HCT116 (cell line): ENCODE measurements around the gene LRRC4B. TPM values are rescaled to one million over a fixed set of nuclear protein-coding genes. Genes with fewer than 3 reads are reported as not detected.

ENCODE experiments used
- ATAC-seq: fragments of 200-7000 bp; cut with Tn5 transposase; 2 replicates; pipeline ENCODE4 v1.9.1; 2020; ENCODE audit warnings: mild to moderate bottlenecking, moderate library complexity
- BruUV-seq: library from RNA; stranded (reverse); fragments of 400-500 nt; replicated peaks from 2 replicates; lab custom pipeline; 2021; lab: Mats Ljungman, UMichigan
- CTCF ChIA-PET: fragments of 300-600 bp; sonication (Branson Sonifier 250); formaldehyde crosslinking; loops from one replicate; lab custom pipeline; 2021; ENCODE audit warnings: antibody characterized with exemption; lab: Charles Lee
- POLR2A ChIA-PET: fragments of 300-600, 350-600 bp; sonication (Branson Sonifier 250); formaldehyde crosslinking; loops from one replicate; lab custom pipeline; 2021; ENCODE audit warnings: antibody characterized with exemption; lab: Charles Lee
- RAD21 ChIA-PET, 2 experiments: fragments of 300-600 bp; sonication (Branson Sonifier 250); formaldehyde crosslinking; loops; one replicate each; lab custom pipeline; 2023; ENCODE audit warnings: low total read pairs in 2 of 2; ENCODE audit not compliant: uncharacterized antibody in 2 of 2, unreplicated experiment in 2 of 2, low non-redundant PET in 1 of 2; lab: Charles Lee
- DNase-seq: peaks from one replicate; pipeline ENCODE4 v3.0.0-alpha.2; 2010; ENCODE audit warnings: low read depth, low spot score
- H2AFZ ChIP-seq: fragments of 200-600 bp; shearing (Covaris generic), sonication (generic); 2 replicates; pipeline ENCODE4 v1.6.1; 2017; ENCODE audit warnings: low read depth, mixed run types, mixed read lengths, antibody characterized with exemption, low read length; ENCODE audit not compliant: poor library complexity, severe bottlenecking
- H3K27ac ChIP-seq: 2 replicates; pipeline ENCODE4 v1.5.1; 2012; ENCODE audit warnings: low read depth, low read length
- H3K27me3 ChIP-seq: fragments of 200-600 bp; sonication (generic); 2 replicates; pipeline ENCODE4 v1.6.1; 2016; ENCODE audit warnings: mixed run types, low read length, mixed read lengths; ENCODE audit not compliant: insufficient read depth
- H3K36me3 ChIP-seq, 2 experiments: fragments of 200-500 bp in 1 of 2; fragments of 200-600 bp in 1 of 2; sonication (Bioruptor generic) in 1 of 2; sonication (generic) in 1 of 2; 2 replicates each; pipeline versions ENCODE4 v1.5.1 to v1.6.1; 2014 to 2016; ENCODE audit warnings: low read length in 2 of 2, inconsistent platforms in 1 of 2, mixed read lengths in 1 of 2, mixed run types in 1 of 2; ENCODE audit not compliant: insufficient read depth in 2 of 2, control insufficient read depth in 1 of 2
- H3K4me1 ChIP-seq, 2 experiments: fragments of 200-600 bp in 1 of 2; sonication (generic) in 1 of 2; 2 replicates each; pipeline versions ENCODE4 v1.5.1 to v1.6.1; 2012 to 2017; ENCODE audit warnings: low read length in 2 of 2, inconsistent platforms in 1 of 2, mild to moderate bottlenecking in 1 of 2, mixed read lengths in 1 of 2, mixed run types in 1 of 2, moderate library complexity in 1 of 2; ENCODE audit not compliant: insufficient read depth in 2 of 2, control insufficient read depth in 1 of 2
- H3K4me2 ChIP-seq: fragments of 200-600 bp; sonication (generic); 2 replicates; pipeline ENCODE4 v1.6.1; 2017; ENCODE audit warnings: mixed run types, low read length, mixed read lengths
- H3K4me3 ChIP-seq, 2 experiments: fragments of 200-600 bp in 1 of 2; sonication (generic) in 1 of 2; replicated peaks in 1 of 2; 2 replicates each; pipeline ENCODE4 v1.5.1; 2011 to 2016; ENCODE audit warnings: low read length in 2 of 2, control low read depth in 1 of 2, low read depth in 1 of 2, mild to moderate bottlenecking in 1 of 2, mixed read lengths in 1 of 2, mixed run types in 1 of 2
- H3K79me2 ChIP-seq: fragments of 200-600 bp; sonication (generic); 2 replicates; pipeline ENCODE4 v1.6.1; 2017; ENCODE audit warnings: mild to moderate bottlenecking, mixed run types, low read length, moderate library complexity, mixed read lengths; ENCODE audit not compliant: insufficient read depth
- H3K9ac ChIP-seq: fragments of 200-600 bp; sonication (generic); 2 replicates; pipeline ENCODE4 v1.6.1; 2016; ENCODE audit warnings: low read length, mixed read lengths
- H3K9me2 ChIP-seq: fragments of 200-600 bp; sonication (generic), shearing (Covaris generic); 2 replicates; pipeline ENCODE4 v1.6.1; 2017; ENCODE audit warnings: mixed run types, mild to moderate bottlenecking, moderate library complexity; ENCODE audit not compliant: insufficient read depth
- H3K9me3 ChIP-seq, 2 experiments: fragments of 200-500 bp in 1 of 2; fragments of 200-600 bp in 1 of 2; sonication (Bioruptor generic) in 1 of 2; sonication (generic) in 1 of 2; 2 replicates each; pipeline ENCODE4 v1.6.1; 2014 to 2017; ENCODE audit warnings: low read length in 2 of 2, mixed read lengths in 2 of 2, inconsistent platforms in 1 of 2, low read depth in 1 of 2, mild to moderate bottlenecking in 1 of 2, mixed run types in 1 of 2, moderate library complexity in 1 of 2; ENCODE audit not compliant: control insufficient read depth in 1 of 2, insufficient read depth in 1 of 2
- H4K20me1 ChIP-seq: fragments of 200-600 bp; sonication (generic), shearing (Covaris generic); 2 replicates; pipeline ENCODE4 v1.6.1; 2017; ENCODE audit warnings: mixed run types, mild to moderate bottlenecking, moderate library complexity; ENCODE audit not compliant: insufficient read depth
- CEBPB ChIP-seq: IDR thresholded peaks from 2 replicates; pipeline ENCODE4 v1.6.1; 2012; ENCODE audit warnings: low read depth
- EZH2 ChIP-seq: fragments of 200-600 bp; sonication (generic); IDR thresholded peaks from 2 replicates; pipeline ENCODE4 v1.6.1; 2017; ENCODE audit warnings: antibody characterized with exemption, mixed run types
- JUND ChIP-seq: IDR thresholded peaks from 2 replicates; pipeline ENCODE4 v1.6.1; 2012
- MAX ChIP-seq: IDR thresholded peaks from 2 replicates; pipeline ENCODE4 v1.6.1; 2012
- POLR2A ChIP-seq: IDR thresholded peaks from 2 replicates; pipeline ENCODE4 v1.7.0; 2011; ENCODE audit warnings: borderline replicate concordance; ENCODE audit not compliant: insufficient read depth, insufficient read length; ENCODE audit errors: extremely low read depth
- POLR2AphosphoS5 ChIP-seq: IDR thresholded peaks from 2 replicates; pipeline ENCODE4 v1.6.1; 2011; ENCODE audit warnings: mild to moderate bottlenecking, low read depth, low read length, moderate library complexity
- YY1 ChIP-seq: IDR thresholded peaks from 2 replicates; pipeline ENCODE4 v1.6.1; 2011; ENCODE audit warnings: low read length, low read depth, moderate library complexity, mild to moderate bottlenecking; ENCODE audit not compliant: insufficient replicate concordance; ENCODE audit errors: extremely low read depth
- ZNF274 ChIP-seq: fragments of 200-500 bp; sonication (Bioruptor generic); IDR thresholded peaks from 2 replicates; pipeline ENCODE4 v1.6.1; 2014; ENCODE audit warnings: mild to moderate bottlenecking, low read depth, low read length, inconsistent platforms
- intact Hi-C: fragments of 100-400 bp; cut with micrococcal nuclease; formaldehyde crosslinking; loops from 2 replicates; pipeline ENCODE4 v1.10.0; 2022
- total RNA-seq: library from RNA; stranded (reverse); gene quantifications from one replicate; pipeline ENCODE4 v1.2.1, GENCODE V29; 2021; ENCODE audit not compliant: unreplicated experiment
- TF ChIP-seq, protein P1 (sequence below): IDR thresholded peaks from 2 replicates; pipeline ENCODE4 v1.6.1; 2011; ENCODE audit warnings: mild to moderate bottlenecking, low read length, moderate library complexity; ENCODE audit not compliant: insufficient replicate concordance; ENCODE audit errors: extremely low read depth
- TF ChIP-seq, protein P2 (sequence below): IDR thresholded peaks from 2 replicates; pipeline ENCODE4 v1.6.1; 2012; ENCODE audit warnings: low read depth

The LRRC4B gene
- total RNA-seq, 1 experiment from 2014 or later: 0.89 TPM

DNA sequence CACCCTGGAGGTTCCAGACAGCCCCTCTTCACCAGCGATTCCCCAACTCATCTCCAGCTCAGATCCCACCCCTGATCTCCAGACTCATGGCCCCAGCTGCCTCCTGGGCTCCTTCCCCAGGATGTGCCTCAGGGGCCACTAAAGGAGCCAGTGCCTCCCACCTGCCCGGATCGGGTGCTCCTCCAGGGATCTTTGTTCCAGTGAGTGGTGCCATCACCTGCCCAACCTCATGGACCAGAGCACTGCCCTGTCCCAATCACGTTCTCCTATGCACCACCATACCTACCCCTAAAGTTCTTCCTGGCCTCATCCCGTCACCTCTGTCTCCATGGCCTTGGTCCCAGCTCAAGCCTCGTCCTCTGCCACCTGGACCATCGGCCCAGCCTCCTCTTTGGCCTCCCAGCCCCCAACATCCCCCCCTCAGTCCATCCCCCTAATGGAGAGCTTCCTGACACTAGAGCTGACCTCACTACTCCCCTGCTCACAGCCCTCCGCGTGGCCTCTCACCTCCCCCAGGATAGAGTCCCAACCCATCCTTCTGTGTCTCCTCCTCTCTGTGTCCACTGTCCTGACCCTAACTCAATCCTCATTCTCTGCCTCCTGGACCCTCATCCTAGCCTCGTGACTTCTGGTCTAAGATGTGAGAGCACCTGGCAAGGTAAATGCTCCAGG lies 82.8 kb downstream of the LRRC4B start:
- Histone ChIP-seq H3K9me2 (no peaks in the 10 kb centered on the region), H3K9ac (no peak overlapping the region), H3K27ac (no peak overlapping the region), H4K20me1 (no peaks in the 10 kb centered on the region), H3K4me3 (no peak overlapping the region), H3K79me2 (no peaks in the 10 kb centered on the region), H3K36me3 (peaks cover 11 to 26% of the 10 kb centered on the region in 2 experiments; a peak in 3 of 4 replicates), H3K4me2 (no peak overlapping the region), H3K27me3 (no peaks in the 10 kb centered on the region), H2AFZ (no peak overlapping the region), H3K4me1 (no peaks in the 10 kb centered on the region), H3K9me3 (peaks cover 3 to 12% of the 10 kb centered on the region in 2 experiments; a peak in 1 of 4 replicates)
- intact Hi-C loops: no loop called here
- DNase-seq (no peak), ATAC-seq (no peak)
- no TSS peak for BruUV-seq
- TF ChIP-seq ZNF274 (no peak), EZH2 (no peak), MAX (no peak), YY1 (no peak), POLR2A (no peak), CEBPB (no peak), POLR2AphosphoS5 (no peak), JUND (no peak)
- TF ChIP-seq, protein P1, sequence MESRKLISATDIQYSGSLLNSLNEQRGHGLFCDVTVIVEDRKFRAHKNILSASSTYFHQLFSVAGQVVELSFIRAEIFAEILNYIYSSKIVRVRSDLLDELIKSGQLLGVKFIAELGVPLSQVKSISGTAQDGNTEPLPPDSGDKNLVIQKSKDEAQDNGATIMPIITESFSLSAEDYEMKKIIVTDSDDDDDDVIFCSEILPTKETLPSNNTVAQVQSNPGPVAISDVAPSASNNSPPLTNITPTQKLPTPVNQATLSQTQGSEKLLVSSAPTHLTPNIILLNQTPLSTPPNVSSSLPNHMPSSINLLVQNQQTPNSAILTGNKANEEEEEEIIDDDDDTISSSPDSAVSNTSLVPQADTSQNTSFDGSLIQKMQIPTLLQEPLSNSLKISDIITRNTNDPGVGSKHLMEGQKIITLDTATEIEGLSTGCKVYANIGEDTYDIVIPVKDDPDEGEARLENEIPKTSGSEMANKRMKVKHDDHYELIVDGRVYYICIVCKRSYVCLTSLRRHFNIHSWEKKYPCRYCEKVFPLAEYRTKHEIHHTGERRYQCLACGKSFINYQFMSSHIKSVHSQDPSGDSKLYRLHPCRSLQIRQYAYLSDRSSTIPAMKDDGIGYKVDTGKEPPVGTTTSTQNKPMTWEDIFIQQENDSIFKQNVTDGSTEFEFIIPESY: no peak
- TF ChIP-seq, protein P2, sequence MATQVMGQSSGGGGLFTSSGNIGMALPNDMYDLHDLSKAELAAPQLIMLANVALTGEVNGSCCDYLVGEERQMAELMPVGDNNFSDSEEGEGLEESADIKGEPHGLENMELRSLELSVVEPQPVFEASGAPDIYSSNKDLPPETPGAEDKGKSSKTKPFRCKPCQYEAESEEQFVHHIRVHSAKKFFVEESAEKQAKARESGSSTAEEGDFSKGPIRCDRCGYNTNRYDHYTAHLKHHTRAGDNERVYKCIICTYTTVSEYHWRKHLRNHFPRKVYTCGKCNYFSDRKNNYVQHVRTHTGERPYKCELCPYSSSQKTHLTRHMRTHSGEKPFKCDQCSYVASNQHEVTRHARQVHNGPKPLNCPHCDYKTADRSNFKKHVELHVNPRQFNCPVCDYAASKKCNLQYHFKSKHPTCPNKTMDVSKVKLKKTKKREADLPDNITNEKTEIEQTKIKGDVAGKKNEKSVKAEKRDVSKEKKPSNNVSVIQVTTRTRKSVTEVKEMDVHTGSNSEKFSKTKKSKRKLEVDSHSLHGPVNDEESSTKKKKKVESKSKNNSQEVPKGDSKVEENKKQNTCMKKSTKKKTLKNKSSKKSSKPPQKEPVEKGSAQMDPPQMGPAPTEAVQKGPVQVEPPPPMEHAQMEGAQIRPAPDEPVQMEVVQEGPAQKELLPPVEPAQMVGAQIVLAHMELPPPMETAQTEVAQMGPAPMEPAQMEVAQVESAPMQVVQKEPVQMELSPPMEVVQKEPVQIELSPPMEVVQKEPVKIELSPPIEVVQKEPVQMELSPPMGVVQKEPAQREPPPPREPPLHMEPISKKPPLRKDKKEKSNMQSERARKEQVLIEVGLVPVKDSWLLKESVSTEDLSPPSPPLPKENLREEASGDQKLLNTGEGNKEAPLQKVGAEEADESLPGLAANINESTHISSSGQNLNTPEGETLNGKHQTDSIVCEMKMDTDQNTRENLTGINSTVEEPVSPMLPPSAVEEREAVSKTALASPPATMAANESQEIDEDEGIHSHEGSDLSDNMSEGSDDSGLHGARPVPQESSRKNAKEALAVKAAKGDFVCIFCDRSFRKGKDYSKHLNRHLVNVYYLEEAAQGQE: no peak
- ChIA-PET CTCF (no interaction called here), POLR2A (no interaction called here), RAD21 (no interaction called here)
